Measurements from ENCODE around the gene CCDC92.
"Not testable (repeated sequence)": the region's sequence is repeated elsewhere in the genome, so short reads cannot be mapped to it uniquely, and the experiment has no call there.

The CCDC92 gene

DNA sequence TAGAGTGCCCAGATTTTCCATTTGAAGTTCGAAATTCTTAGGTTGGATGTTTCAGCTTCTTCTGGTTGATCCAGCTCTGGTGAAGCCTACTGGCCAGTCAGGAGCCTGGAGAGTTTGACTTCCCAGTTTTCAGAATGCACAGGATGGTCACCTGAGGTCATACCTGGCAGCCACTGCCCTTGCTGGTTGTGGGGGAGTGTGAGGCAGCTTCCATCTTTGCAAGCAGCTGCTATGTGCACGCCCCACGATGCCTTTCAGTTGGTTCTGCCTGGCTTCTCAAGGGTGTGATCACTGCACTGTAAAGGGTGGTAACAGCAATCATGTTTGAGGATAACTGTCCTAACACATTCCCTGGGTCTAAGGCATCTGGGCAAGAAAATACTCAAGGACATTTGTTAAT is 15.4 kb downstream of the CCDC92 start:
- in situ Hi-C loops (cut with MboI; ENCODE audit: low pct_unique_long_range_greater_than_20kb, low sequenced_read_pairs) = no loop called here
- DNase-seq = no peak

DNA sequence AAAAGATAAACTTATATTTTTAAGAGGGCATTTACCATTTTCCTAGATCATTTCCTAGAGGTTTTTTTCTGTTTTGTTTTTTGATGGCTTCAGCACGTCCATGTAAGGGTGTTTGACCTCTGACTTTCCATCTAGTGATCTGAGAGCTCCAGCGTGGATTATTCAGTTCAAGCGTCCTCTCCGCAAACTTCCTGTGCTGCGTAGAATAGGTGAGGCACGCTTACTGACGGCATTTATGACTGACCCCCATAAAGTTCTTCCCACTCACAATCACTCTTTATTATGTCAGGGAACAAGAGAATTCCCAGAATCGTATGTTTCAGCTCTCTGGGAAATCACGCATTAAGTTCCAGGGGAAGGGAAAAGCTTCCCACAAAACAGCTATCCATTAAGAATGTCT is 16.4 kb downstream of the CCDC92 start:
- DNase-seq = no peak
- in situ Hi-C loops (cut with MboI; ENCODE audit: low pct_unique_long_range_greater_than_20kb, low sequenced_read_pairs) = no loop called here

DNA sequence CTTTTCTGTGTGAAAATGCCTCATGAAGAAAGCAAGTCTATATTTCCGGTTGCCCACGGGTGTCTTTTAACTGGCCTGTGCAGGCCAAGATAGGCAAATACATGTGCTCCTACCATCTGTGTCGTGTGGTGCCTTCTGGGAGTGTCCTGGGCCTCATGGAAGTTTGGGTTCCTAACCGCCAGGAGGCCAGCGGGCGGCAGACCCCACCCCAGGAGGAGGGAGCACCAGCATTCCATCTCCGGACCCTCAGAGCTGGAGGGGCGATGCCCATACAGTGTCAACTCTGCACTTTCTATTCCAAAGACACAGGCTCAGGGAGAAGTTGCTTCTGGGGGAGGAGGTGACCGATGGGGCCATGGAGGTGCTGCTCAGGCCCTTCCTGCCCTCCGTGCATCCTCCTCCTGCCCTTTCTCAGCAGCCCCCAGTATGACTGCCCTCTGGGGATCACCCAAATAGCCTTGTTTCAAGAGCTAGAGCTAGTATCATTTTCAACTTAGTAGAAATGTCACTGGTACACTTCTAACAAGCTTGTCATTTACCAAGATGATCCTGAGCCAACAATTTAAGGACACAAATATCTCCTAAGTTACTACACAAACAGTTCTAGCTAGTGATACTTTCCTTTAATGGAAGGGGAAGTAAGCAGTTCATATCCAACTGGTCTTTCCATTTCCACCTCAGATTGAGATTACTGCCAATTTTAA is 17.8 kb downstream of the CCDC92 start:
- no peak for DNase-seq
- in situ Hi-C loops (cut with MboI; ENCODE audit: low pct_unique_long_range_greater_than_20kb, low sequenced_read_pairs) = no loop called here

DNA sequence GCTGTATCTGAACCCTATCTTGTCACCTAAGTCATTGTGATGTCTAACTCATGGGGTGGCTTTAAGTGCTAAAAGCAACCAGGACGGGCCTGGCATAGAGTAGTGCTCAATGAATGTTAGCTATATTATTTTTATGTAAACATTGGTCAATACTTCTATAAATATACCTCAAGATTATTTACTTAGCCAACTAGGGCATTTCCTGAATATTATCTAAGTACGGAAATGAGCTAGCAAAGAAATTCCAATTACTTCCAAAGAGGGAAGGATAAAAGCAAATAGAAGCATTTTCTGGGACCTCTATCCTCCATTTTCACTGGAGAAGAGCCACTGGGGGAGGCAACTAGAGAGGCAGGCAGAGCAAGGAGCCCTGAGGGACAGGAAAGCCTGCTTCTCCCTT is 20.6 kb downstream of the CCDC92 start:
- no peak for DNase-seq
- in situ Hi-C loops (cut with MboI; ENCODE audit: low pct_unique_long_range_greater_than_20kb, low sequenced_read_pairs) = no loop called here

DNA sequence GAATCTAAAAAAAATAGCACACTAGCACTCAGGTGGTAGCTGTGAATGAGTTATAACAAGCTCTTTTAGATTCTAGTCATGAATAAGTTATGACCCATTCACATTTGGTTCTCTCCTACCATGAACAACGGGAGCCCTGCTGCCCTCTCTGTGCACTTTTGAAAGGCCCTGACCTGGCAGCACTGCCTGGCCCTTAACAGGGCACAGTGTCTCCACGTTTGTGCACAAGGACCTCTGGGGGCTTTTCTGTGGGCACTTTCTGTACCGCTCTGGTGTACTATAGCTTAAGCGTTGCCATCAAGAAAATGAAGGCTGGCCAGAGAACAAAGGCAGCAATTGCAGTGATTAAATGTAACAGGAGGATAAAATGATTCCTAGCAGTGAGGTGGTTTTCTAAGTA is 21.2 kb downstream of the CCDC92 start:
- no peak for DNase-seq
- in situ Hi-C loops (cut with MboI; ENCODE audit: low pct_unique_long_range_greater_than_20kb, low sequenced_read_pairs) = no loop called here

DNA sequence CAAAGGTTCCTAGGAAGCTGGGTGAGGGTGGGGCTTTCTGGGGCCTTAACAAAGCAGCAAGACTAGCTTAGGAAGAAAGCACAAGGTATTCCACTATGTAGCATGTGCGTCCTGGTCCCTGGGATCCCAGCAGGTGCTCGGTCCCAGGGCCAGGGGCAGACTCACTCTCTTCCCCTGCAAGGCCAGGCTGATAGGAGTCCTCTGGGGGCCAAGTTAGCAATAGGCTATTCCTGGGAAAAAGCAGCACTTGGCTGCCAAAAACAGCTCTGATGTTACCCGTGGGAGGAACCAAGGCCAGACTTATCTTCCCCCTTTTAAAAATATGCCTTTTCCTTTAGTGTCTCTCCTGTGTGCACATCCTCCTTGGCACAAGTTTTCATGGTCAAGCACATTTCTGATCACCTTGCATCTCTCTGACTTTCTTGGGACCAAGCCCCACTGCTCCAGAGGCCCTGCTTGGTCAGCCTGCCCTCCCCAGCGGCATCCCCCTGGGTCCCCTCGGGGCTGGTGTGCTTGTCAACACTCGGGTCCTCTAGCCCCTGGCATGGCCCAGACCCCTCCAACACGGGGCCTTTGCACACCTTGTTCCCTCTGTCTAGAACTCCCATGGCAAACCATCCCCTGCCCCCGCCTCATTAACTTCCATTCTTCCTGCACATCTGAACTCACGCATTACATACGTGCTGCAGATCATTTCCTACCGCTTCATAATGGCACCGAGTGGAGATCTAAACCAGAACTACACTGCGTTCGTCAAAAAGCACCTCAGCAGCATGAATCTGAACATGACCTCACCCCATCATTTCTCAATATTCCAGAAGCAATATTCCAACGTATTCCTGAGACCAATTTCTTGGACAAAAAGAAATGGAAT is 21.9 kb downstream of the CCDC92 start:
- in situ Hi-C loops (cut with MboI; ENCODE audit: low pct_unique_long_range_greater_than_20kb, low sequenced_read_pairs) = no loop called here

DNA sequence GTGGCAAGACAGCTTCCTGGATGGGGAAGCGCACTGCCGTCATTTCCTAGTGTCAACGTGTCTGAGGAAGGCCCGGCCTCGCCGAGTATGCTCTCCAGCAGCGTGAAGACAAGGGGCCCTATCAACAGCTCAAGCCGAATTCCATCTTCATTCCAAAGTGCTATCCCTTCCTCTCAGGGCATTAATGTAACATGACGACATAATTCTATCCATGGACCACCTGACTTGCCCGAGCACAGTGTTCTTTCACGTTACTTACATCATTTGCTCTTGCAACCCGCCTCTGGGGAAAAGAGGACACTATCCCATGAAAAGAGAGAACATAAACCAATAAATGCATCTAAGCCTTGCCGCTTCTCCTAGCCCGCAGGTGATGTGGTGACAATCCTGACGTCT is 22.9 kb downstream of the CCDC92 start:
- in situ Hi-C loops (cut with MboI; ENCODE audit: low pct_unique_long_range_greater_than_20kb, low sequenced_read_pairs) = no loop called here
- no peak for DNase-seq

More for the DNA sequence above, 21.9 kb downstream of the CCDC92 start:
- no peak for DNase-seq

DNA sequence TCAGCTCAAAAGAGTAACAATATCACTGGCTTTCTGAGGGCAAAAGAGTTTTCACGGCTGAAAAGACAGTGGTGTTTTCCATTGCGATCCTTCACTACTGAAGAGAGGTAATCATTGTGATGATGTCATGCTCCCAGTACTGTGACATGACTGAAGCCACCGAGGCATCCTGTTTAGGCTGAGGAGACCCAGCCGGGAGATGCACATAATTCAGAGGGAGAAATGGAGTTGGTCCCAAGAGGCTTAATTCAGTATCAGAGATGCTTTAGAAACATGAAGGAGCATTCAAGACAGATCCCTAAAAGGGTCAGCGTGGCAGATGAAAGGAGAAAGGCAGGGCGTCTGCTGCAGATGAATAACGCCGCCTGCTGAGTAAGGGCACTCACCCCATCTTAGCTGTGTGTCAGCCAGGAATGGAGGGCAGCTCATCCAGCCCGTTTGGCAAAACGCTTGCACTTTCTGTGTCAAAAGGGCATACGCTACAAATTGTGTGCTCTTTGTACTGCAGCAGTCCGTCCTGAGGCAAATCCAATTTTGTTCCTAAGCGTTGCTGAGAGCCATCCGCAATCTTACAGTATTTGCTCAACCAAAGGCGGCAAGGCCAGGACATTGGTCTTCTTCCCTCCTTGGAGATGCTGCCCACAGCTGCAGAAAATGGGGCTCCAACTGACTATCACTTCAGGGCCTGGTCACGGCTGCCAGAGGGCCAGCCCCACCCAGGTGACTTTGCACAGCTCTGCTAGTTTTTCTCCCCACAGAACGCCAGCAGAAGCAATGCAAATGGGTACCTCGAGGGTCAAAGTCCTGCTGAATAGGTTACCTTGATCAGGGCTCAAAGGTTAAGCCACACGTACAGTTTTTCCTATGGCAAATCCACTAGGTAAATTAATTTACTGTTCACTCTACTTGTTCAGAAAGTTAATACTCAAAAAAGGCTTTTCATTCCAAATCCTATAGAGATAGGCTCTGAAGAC is 23.5 kb downstream of the CCDC92 start:
- in situ Hi-C loops (cut with MboI; ENCODE audit: low pct_unique_long_range_greater_than_20kb, low sequenced_read_pairs) = no loop called here
- DNase-seq = no peak

DNA sequence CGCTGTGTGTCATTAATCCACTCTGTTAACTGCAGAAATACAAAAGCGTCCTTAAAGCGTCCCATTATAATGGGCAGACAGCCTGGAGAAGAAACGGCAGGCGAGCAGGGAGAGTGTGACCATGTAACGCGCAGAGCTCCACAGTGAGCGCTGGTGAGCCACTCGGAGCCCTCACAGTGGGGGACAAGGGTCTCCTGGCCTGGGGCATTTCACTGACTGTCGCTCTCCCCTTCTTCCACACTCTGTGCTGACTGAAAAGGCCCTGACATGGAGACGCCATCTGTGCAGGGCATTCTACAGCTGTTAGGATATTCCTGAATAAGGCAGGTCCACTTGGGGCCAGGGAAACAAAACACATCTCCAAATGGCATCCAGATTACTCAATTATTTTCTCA is 24.2 kb downstream of the CCDC92 start:
- no peak for DNase-seq
- in situ Hi-C loops (cut with MboI; ENCODE audit: low pct_unique_long_range_greater_than_20kb, low sequenced_read_pairs) = no loop called here

DNA sequence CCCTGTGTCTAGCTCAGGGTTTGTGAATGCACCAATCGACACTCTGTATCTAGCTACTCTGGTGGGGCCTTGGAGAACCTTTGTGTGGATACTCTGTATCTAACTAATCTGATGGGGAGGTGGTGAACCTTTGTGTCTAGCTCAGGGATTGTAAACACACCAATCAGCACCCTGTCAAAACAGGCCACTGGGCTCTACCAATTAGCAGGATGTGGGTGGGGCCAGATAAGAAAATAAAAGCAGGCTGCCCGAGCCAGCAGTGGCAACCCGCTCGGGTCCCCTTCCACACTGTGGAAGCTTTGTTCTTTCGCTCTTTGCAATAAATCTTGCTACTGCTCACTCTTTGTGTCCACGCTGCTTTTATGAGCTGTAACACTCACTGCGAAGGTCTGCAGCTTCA is 25.1 kb downstream of the CCDC92 start:
- DNase-seq; in situ Hi-C loops (cut with MboI; ENCODE audit: low pct_unique_long_range_greater_than_20kb, low sequenced_read_pairs): not testable (repeated sequence)

DNA sequence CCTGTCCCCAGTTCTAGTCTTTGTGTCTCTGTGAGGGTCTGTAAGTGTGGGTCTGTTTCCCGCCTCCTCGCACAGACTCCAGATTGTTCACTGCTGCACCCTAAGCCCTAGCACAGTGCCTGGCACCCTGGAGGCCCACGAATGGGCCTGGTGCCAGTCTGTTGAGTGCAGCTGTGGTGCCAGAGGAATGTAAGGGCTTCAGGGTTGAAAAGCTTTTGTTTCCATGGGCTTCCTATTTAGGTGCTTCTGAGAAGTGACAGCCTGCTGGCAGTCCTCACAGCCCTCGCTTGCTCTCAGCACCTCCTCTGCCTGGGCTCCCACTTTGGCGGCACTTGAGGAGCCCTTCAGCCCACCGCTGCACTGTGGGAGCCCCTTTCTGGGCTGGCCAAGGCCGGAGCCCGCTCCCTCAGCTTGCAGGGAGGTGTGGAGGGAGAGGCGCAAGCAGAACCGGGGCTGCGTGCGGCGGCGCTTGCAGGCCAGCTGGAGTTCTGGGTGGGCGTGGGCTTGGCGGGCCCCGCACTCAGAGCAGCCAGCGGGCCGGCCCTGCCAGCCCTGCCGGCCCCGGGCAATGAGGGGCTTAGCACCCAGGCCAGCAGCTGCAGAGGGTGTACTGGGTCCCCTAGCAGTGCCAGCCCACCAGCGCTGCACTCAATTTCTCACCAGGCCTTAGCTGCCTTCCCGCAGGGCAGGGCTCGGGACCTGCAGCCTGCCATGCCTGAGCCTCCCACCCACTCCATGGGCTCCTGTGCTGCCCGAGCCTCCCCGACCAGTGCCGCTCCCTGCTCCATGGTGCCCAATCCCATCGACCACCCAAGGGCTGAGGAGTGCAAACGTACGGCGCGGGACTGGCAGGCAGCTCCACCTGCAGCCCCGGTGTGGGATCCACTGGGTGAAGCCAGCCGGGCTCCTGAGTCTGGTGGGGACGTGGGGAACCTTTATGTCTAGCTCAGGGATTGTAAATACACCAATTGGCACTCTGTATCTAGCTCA is 25.8 kb downstream of the CCDC92 start:
- in situ Hi-C loops (cut with MboI; ENCODE audit: low pct_unique_long_range_greater_than_20kb, low sequenced_read_pairs); DNase-seq: not testable (repeated sequence)

DNA sequence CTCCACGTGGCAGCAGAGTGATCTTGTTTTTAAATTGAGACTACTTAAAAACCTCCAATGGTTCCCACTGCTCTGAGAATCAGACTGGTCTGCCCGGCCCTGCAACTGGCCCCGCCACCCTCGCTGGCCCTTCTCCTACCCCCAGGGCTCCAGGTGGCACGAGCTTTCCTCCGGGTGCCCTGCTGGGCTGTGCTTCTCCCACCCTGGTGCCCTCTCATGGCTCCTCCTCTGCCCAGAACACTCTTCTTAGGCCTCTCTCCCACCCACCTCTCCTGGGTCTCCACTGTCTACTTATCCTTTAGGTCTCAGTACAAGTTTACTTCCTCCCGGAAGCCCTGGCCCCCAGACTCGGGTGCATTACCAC is 26.5 kb downstream of the CCDC92 start:
- DNase-seq = no peak
- in situ Hi-C loops (cut with MboI; ENCODE audit: low pct_unique_long_range_greater_than_20kb, low sequenced_read_pairs) = no loop called here

DNA sequence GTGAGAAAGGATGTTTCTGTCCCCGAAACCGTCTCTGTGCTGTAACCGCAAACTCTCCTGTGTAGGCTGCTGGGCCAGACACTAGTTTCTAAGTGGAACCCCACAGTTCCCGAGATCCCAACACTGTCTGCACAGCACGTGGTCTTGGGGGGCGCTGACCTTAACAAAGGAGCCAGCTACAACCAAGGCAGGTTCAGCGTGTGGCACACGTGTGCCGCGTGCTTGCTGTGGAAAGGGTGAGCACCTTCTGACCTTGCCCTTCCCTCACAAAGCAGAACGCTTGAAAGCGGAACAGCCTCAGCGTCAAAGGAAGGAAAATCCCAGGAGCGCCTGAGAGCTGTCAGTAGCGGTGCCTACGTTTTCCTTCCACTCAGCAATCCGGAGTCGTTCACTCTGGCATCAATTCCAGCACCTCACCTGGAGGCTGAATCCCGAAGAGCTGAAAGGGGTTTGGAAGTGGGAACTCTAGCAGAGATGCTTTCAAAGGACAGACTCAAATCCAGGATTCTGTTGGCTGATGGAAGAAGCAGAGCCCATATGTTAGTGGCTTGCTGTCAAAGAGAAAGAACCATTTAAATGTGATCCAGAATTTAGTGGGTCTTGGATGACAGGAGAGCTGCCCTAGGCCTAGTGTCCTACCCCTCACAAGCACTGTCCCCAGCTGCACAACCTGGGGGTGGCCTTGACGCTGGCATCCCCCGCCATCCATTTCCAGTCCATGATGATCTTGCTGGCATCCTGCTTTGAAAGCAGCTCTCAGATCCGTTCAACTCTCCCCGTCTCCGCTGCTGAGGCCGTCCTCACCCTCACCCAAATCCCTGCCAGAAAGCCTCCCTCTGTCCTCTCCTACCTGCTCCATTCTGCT is 27.1 kb downstream of the CCDC92 start:
- in situ Hi-C loops (cut with MboI; ENCODE audit: low pct_unique_long_range_greater_than_20kb, low sequenced_read_pairs) = no loop called here
- DNase-seq = no peak

DNA sequence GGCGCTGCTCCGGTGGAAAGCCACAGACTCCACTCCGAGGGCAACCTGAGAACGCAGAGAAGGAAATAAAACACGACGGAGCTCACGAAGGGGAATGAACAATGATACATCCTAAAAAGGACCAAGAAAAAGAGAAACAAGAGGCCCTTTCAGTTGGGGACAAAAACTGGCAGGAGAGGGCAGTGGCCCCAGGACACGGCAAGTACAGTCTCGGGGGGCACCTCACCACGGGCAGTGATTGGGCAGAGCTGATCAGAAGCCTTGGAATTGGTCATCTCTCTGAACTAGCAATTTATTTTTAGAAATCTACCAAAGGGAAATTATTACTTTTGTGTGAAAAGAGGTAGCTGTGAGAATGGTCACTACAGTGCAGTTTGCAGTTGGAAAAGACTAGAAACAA is 27.9 kb downstream of the CCDC92 start:
- in situ Hi-C loops (cut with MboI; ENCODE audit: low pct_unique_long_range_greater_than_20kb, low sequenced_read_pairs) = no loop called here
- DNase-seq = no peak

DNA sequence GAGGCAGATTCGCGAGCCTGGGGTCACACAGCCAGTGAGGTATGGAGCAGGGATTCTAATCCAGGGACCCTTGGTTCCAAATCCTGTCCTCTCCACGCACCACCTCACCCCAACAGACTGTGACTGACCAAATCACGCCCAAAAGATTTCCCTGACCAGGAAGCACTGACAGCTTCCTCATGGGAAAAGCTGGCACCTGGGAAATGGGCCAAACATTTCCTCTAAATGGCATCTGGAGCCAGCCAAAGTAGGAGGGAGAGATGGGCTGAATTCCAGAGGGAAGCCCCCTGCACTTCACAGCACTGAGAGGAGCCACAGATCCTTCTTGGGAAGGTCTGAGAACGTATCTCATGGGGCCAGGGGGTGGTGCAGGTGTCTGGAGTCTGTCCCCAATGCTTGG is 28.8 kb downstream of the CCDC92 start:
- in situ Hi-C loops (cut with MboI; ENCODE audit: low pct_unique_long_range_greater_than_20kb, low sequenced_read_pairs) = no loop called here
- DNase-seq = no peak

DNA sequence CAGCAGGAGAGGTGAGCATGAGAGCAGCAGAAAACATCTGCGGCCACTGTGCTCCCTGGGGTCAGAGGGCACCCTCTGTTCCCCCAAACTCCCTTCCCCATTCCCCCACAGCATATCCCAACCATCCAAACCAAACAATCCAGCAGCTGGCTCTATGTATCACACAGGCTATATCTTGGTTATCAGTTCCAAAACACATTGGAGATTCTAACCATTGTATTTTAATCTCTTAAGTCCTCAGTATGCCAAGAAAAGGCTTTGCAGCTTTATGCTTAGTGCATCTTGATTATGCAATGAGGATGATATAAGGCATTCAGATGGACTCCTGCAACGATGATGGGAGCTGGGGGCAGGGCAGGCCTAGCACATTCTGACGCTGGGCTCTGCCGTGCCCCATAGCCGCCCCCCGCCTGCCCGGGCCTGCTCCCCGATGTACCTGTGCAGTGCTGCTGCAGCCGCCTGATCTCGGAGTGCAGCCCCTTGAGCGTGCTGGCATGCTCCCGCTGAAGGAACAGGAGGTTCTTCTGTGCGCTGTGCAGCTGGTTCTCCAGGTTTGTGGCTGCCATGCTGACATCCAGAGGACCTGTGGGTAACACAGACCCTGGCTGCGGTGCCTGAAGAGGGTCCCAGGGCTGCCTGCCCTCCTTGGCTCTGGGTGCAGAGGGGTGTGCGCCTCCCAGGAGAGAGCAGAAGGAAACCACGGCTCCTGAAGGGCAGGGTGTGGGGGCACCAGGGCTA is 29.6 kb downstream of the CCDC92 start:
- no peak for DNase-seq
- in situ Hi-C loops (cut with MboI; ENCODE audit: low pct_unique_long_range_greater_than_20kb, low sequenced_read_pairs) = no loop called here

DNA sequence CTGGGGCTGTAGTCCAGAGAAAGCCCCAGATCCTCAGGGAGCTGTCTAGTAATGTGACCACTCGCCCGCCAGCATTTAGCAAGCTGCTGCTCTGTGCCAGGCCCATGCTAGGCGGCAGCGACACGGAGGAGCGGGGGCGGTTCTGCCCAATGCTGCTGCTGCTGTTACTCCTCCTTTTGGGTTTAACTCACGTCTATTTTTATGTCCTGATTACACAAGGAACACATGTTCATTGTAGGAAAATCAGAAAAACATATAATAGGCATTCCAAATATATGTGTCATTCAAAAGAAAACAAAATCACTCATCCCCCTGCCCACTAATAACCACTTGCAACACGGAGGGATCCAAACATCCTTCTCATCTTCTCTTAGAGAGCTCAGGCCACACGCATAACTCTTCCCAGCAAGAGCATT is 30.4 kb downstream of the CCDC92 start:
- no peak for DNase-seq
- in situ Hi-C loops (cut with MboI; ENCODE audit: low pct_unique_long_range_greater_than_20kb, low sequenced_read_pairs) = no loop called here

Data from KBM-7 (cell line).